ENCODE data around the gene ACADVL. TPM values are rescaled to one million over a fixed set of nuclear protein-coding genes. Genes with fewer than 3 reads are reported as not detected.

ACADVL gene
- total and polyA plus RNA-seq, 4 donors, result 185 to 1,301 (median 1,109) TPM

GRCh38 chr17:7176841-7177190 lies 42.9 kb upstream of the ACADVL start:
- WGBS, result 8% methylated on average over 17 of the region's 17 CpGs
- Histone ChIP-seq H3K27me3 (ENCODE audit: control insufficient read depth in 4 of 4, insufficient read depth in 4 of 4, low read length in 3 of 4) (no peaks in the 10 kb centered on the region), H3K9ac (ENCODE audit: low read depth in 1 of 2, low read length in 2 of 2) (peak overlapping the region in 1 of 2 donors; percentile 78), H3K27ac (ENCODE audit: low read depth in 1 of 2, low read length in 2 of 2) (peak overlapping the region; percentile 92 to 96), H3K4me1 (ENCODE audit: control insufficient read depth in 4 of 4, insufficient read depth in 4 of 4, low read length in 3 of 4) (peaks cover 5 to 48% (median 28%) of the 10 kb centered on the region in 4 donors), H3K4me3 (ENCODE audit: low read depth in 1 of 3, low read length in 3 of 3) (peak overlapping the region; percentile 81 to 91 (median 88)), H3K9me3 (ENCODE audit: control insufficient read depth in 4 of 4, low read length in 3 of 4) (no peaks in the 10 kb centered on the region), H3K36me3 (ENCODE audit: control insufficient read depth in 4 of 4, insufficient read depth in 3 of 4, low read depth in 1 of 4, low read length in 3 of 4) (peaks cover 0 to 14% (median 0%) of the 10 kb centered on the region in 4 donors)
- TF ChIP-seq TAF1 (conservative IDR thresholded peaks at IDR 0.05), result no peak
- no peak for DNase-seq (ENCODE audit: low spot score)

GRCh38 chr17:7177191-7177953 lies 42.4 kb upstream of the ACADVL start:
- H3K4me1 ChIP-seq (ENCODE audit: control insufficient read depth in 4 of 4, insufficient read depth in 4 of 4, low read length in 3 of 4), result peaks cover 5 to 48% (median 28%) of the 10 kb centered on the region in 4 donors
- H3K9ac ChIP-seq (ENCODE audit: low read depth in 1 of 2, low read length in 2 of 2), result peak overlapping the region; percentile 77 to 78
- DNase-seq (ENCODE audit: low spot score), result peak; percentile 67
- TF ChIP-seq FOXA1 (IDR thresholded peaks at IDR 0.05) (no peak), HNF4A (conservative IDR thresholded peaks at IDR 0.05) (no peak), RAD21 (IDR thresholded peaks at IDR 0.05) (peak; percentile 78 to 83), REST (IDR thresholded peaks at IDR 0.05) (no peak), MAX (IDR thresholded peaks at IDR 0.05) (no peak), SP1 (IDR thresholded peaks at IDR 0.05) (no peak), TAF1 (conservative IDR thresholded peaks at IDR 0.05) (no peak), GABPA (IDR thresholded peaks at IDR 0.05 in 1 of 2, conservative IDR thresholded peaks at IDR 0.05 in 1 of 2) (no peak), FOXA2 (IDR thresholded peaks at IDR 0.05) (no peak), JUND (IDR thresholded peaks at IDR 0.05) (no peak), HNF4G (IDR thresholded peaks at IDR 0.05) (no peak), EGR1 (IDR thresholded peaks at IDR 0.05; ENCODE audit: low read depth in 2 of 2) (no peak), CTCF (IDR thresholded peaks at IDR 0.05; ENCODE audit: low read depth, low read length, missing input control) (peak; percentile 77), YY1 (IDR thresholded peaks at IDR 0.05) (no peak), ZBTB33 (IDR thresholded peaks at IDR 0.05) (no peak), ATF3 (IDR thresholded peaks at IDR 0.05) (no peak)
- H3K36me3 ChIP-seq (ENCODE audit: control insufficient read depth in 4 of 4, insufficient read depth in 3 of 4, low read depth in 1 of 4, low read length in 3 of 4), result peaks cover 0 to 14% (median 0%) of the 10 kb centered on the region in 4 donors
- no peaks in the 10 kb centered on the region for H3K27me3 ChIP-seq (ENCODE audit: control insufficient read depth in 4 of 4, insufficient read depth in 4 of 4, low read length in 3 of 4)
- H3K9me3 ChIP-seq (ENCODE audit: control insufficient read depth in 4 of 4, low read length in 3 of 4), result no peaks in the 10 kb centered on the region
- 2% methylated on average over 31 of the region's 31 CpGs for WGBS
- peak overlapping the region; percentile 92 to 96 for H3K27ac ChIP-seq (ENCODE audit: low read depth in 1 of 2, low read length in 2 of 2)
- peak overlapping the region; percentile 81 to 91 (median 88) for H3K4me3 ChIP-seq (ENCODE audit: low read depth in 1 of 3, low read length in 3 of 3)

Data from liver (tissue), 9 donors.